ENCODE measurements around the gene NXPE3.

NXPE3 gene

DNA sequence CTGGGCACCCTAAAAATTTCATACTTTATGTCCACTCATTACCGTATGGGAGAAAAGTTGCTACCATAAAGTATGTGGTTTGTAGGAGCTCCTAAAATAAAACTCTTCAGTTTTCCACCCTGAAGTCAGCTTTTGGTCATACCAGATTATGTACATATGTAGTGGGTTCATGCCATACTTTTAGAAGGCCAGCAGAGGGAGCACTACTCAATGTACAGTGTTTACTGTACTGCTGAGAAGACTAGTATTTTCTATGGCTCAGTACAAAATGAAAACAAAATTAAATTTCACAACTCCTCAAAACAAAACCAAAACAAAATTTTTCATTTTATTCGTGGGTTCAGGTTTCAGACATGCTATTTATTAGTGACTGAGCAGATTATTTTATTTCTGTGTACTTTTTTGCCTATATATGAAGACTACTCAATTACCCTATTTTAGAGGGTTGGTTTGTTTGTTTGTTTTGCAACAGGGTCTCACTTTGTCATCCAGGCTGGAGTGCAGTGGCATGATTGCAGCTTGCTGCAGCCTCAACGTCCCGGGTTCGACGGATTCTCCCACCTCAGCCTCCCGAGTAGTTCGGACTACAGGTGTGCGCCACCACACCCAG lies 24.3 kb downstream of the NXPE3 start:
- peak; percentile 57 for DNase-seq

DNA sequence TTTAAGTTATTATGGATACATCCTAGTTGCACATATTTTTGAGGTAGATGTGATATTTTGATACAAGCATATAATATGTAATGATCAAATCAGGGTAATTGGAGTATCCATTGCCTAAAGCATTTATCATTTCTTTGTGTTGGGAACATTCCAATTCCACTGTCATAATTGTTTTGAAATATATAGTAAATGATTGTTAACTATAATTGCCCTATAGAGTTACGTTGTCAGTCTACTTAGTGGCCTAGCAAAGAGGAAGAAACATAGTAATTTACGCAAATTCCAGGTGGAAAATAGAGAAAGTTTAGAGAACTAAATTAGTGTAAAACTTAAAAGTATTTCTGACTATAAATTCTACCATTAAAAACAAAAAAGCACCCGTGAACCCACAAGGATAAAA lies 24.9 kb downstream of the NXPE3 start:
- no peak for DNase-seq

DNA sequence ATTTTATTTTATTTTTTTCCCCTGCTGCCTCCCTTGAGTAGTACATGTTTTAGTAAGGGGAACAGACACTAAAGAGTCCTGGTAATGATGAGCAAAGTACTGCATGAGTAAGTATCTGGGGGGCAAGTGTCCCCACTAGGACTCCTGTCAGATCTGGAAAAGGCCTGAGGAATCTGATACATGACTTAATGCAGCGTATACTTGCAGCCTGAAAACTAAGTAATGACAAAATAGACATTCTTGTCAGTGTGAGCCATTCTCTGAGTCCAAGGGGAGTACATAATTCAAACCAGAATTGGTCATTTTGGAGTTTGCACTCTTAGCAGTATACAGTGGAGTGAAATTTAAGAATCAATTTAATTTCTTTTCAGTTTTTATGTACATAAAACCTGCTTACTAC lies 27.5 kb downstream of the NXPE3 start:
- DNase-seq, result no peak

DNA sequence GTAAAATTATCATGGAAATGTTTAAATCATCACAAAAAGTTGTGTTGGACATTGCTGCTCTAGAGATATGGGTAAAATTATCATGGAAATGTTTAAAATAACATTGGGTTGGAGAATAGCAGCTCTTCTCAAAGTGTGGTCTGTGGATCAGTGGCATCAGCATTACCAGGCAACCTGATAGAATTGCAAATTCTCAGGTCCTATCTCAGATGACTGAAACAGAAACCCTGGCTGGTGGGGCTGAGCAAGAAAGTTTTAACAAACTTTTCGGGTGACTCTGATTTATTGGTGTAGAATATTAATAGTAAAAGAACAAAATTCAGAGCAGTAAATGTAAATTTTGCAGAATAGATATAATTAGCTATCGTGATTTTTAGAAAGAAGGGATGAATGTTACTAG lies 28.9 kb downstream of the NXPE3 start:
- DNase-seq, result no peak

DNA sequence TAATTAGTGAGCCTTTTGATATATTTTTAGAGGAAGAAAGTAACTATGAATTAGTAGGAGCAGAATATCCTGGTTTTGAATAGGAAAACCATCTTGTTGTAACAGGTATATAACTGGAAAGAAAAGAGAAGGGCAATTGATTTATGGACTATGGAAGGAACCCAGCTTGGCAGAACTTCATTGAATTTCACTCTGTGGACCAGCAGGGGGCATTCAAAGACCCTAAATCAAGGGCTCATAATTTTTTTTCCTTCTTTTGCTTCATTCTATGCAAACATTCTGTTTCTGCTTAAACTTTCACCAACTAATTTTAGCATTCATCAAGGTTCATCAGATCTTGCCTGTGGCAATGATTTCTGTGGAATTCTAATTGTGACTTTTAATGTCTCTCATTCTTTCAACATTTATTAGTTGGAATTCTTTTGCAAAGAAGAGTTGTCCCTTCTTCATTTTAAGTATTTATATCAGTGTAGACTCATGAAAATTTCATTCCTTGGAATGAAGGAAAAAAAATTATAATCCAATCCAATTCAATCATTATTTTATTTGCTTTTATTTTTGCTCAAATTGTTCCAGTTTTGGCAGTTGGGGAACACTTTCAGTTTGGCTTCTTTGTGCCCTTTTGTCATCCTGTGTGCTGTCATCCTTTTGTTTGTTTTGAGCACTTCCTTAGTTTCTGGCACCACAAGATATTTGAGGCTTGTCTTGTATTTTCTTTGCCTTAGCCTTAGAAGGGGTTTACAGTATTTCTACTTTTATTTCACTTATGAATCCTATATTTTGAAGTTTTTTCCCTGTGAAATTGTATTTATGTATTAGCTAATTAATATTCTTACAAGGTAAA lies 30.4 kb downstream of the NXPE3 start:
- peak; percentile 41 for DNase-seq

DNA sequence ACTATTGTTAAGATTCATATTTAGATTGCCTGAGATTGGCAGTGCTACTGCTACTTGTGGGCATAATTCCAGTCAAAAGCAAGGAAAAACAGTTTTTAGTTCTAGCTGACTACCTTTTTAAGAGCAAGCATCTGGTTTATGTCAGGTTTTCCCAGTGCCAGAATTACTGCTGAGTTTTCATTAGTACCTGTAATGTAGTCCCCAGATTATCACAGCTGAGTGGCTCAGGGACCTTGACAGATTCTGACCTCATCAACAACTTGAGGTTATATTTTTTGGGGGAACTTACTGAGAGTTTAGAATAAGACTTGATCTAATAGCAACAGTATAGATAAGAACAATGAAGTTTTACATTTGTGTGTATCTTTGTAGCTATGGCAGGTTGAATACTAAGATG lies 31.0 kb downstream of the NXPE3 start:
- DNase-seq, result no peak

DNA sequence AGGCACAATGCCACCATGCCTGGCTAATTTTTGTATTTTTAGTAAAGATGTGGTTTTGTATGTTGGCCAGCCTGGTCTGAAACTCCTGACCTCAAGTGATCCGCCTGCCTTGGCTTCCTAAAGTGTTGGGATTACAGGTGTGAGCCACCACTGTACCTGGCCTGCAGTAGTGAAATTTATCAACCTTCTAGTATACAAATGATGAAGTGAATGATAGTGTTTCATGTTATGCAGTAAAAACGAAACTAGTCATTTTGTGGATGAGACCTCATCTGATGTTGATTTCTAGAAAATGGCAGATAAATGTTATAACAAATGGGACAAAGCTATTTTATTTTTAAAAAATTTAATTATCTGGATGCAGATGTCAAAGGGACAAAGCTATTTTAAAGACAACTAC lies 32.9 kb downstream of the NXPE3 start:
- DNase-seq, result no peak

DNA sequence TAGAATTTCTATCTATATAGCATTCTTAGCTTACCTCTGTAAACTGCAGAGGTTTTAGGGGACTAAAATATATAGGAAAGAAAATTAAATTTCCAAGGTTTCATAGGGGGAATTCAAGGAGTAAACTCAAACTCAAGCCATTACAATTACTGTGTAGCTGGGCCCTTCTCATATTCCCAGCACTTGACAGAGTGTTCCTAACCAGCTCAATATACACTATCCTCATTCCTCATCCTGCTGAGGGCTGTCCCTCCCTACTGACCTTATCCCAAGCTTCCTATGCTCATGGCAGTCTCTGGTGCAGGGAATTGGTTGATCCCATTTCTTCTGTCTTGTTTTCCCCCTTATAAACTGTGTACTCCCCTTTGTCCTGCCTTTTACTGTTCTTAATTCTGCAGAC lies 33.9 kb downstream of the NXPE3 start:
- DNase-seq, result no peak

DNA sequence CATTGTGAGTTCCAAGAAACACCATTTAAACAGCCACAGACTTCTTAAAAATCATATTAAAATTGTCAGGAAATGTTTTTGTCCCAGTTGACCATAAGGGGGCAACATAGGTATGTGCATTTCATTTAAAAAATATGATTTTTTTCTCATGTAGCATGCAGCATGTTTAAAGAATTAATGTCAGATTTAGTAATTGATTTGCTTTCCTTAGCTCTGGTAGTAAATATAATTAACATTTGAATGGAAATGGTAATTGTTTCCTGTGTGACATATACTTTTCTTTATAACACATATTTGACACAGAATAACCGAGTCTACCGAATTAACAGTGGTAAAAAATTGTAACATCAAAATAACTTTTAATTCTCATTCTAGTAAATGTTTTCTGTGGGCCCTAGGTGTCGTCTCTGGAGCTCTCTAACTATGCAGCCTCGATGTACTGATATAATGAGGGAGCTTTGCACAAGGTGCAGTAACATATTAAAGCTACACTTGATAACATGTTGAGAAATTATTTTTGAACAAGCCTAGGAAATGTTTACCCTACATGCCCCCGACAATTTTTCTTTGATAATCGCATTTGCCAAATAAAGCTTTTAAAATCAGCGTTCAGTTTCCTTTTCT lies 34.9 kb downstream of the NXPE3 start:
- DNase-seq, result no peak

DNA sequence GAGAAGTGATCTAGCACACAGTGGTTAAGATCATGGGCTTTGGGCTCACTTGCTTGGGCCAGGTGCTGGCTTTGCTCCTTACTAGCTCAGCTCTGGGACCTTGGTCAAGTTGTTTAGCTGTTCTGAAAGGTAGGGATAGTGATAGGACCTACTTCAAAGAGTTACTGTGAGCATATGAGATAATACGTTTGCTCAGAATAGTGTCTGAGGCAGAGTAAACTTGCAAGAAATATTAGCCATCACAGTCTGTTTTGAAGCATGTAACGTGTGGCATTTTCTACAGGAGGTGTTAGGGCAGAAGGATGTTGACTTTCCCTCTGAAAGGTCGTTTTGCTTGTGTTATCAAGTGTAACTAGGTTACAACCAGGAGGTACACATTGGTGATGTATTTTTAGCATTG lies 35.8 kb downstream of the NXPE3 start:
- no peak for DNase-seq

DNA sequence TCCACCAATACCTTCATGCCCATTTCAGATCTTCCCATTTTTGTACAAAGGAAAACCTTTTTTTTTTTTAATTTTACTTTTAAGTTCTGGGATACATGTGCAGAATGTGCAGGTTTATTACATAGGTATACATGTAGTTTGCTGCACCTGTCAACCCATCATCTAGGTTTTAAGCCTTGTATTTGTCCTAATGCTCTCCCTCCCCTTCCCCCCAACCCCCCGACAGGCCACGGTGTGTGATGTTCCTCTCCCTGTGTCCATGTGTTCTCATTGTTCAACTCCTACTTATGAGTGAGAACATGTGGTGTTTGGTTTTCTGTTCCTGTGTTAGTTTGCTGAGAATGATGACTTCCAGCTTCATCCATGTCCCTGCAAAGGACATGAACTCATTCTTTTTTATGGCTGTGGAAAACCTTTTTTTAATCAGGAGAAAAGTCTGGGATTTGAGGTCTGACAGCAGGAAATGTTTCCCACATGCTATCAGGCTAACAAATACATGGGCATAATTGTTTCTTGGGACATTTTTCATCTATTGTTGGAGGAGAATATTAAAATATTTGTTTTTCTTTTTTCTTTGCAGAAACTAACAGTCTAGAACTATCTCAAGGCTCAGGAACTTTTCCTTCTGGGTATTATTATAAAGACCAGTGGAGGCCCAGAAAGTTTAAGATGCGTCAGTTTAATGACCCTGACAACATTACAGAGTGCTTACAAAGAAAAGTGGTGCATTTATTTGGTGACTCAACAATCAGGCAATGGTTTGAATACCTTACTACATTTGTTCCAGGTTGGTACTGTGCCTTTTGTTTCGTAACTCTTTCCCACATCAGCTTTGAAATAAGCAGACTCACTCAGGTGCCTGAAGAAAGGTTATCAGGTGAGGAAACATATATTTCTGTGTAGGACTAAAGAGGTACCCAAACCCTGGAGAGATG lies 37.5 kb downstream of the NXPE3 start:
- no peak for DNase-seq

DNA sequence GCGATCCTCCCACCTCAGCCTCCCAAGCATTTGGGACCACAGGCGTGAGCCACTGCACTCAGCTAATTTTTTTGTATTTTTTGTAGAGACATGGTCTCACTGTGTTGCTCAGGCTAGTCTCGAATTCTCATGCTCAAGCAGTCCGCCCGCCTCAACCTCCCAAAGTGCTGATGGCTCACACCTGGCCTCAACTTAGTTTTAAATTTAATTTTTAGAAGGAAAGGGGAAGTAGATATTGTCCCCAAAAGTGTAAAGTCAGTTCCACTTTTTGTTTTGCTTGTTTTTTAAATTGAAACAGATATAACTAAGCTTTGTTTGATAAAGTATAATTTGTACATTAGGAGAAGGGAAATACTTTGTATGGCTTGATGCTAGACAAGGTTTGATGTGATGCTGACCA lies 39.0 kb downstream of the NXPE3 start:
- DNase-seq, result no peak

DNA sequence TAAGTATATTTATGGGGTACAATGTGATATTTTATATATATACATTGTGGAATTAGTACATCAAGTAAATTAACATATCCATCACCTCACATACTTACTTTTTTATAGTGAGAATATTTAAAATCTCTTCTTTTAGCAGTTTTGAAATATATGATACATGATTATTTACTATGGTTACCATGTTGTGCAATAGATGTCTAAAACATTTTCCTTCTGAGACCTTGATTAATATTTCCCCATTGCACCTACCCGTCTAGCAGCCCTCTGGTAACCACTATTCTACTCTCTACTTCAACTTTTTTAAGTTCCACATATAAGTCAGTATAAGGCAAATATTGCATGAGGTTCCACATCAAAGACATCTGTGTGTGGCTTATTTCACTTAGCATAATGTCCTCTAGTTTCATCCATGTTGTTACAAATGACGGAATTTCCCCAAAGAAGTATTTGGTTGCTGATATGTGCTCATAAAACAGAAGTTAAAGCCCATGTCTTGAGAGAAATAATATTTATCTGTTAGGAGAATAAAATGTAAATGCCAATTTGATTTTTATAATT lies 40.7 kb downstream of the NXPE3 start:
- DNase-seq, result no peak

DNA sequence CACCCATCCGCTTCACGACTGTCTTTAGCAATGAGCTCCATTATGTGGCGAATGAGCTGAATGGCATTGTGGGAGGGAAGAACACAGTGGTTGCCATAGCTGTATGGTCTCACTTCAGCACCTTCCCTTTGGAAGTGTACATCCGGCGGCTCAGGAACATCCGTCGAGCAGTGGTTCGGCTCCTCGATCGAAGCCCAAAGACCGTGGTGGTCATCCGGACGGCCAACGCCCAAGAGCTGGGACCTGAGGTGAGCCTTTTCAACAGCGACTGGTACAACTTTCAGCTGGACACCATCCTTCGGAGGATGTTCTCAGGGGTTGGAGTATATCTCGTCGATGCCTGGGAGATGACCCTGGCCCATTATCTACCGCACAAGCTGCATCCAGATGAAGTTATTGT lies 42.5 kb downstream of the NXPE3 start:
- DNase-seq, result no peak

DNA sequence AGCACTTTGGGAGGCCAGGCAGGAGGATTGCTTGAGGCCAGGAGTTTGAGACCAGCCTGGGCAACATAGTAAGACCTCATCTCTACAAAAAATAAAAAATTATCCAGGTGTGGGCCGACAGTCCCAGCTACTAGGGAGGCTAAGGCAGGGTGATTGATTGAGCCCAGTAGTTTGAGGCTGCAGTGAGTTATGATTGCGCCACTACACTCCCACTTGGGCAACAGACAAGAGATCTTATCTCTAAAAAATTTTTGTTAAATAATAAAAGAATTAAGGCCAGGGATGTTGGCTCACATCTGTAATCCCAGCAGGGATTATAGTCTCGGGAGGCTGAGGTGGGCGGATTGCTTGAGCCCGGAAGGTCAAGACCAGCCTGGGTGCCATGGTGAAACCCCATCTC lies 44.5 kb downstream of the NXPE3 start:
- DNase-seq, result no peak

DNA sequence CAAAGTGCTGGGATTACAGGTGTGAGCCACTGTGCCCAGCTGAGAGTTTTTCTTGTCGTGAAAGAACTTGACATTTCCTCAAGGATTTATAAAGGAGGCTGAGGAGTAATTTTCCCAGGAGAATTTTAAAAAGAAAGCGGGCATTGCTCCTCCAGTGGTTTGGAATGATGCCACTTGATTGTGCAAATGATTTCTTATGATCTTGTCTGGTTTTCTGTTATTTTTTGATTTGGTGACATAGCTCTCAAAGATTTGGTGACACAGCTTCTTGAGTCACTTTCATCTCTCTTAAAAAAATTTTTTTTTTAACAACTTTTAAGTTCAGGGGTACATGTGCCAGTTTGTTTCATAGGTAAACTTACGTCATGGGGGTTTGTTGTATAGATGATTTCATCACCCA lies 45.7 kb downstream of the NXPE3 start:
- no peak for DNase-seq

DNA sequence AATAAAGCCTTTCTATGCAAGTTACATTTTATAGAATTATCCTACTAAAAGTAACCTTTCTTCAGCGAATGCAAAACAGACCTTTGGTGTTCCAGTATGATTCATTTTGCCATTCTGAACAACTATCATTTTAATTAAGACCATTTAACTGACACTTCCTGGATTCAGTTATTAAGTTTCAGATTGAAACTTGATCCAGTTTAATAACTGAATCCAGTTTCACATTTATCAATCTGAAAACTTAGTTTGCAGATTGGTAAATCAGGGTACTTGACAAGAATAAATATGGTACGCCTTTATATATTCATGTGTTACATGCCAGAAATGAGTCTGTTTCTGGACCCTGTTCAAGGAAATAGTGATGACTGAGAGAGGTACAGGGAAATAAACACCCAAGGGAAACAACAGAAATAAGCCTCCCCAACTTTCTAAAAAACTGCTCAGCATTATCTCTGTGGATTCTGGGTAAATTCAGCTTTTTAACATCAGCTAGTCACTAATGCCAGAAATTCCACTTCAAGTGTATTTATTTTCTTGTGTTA lies 47.0 kb downstream of the NXPE3 start:
- no peak for DNase-seq

DNA sequence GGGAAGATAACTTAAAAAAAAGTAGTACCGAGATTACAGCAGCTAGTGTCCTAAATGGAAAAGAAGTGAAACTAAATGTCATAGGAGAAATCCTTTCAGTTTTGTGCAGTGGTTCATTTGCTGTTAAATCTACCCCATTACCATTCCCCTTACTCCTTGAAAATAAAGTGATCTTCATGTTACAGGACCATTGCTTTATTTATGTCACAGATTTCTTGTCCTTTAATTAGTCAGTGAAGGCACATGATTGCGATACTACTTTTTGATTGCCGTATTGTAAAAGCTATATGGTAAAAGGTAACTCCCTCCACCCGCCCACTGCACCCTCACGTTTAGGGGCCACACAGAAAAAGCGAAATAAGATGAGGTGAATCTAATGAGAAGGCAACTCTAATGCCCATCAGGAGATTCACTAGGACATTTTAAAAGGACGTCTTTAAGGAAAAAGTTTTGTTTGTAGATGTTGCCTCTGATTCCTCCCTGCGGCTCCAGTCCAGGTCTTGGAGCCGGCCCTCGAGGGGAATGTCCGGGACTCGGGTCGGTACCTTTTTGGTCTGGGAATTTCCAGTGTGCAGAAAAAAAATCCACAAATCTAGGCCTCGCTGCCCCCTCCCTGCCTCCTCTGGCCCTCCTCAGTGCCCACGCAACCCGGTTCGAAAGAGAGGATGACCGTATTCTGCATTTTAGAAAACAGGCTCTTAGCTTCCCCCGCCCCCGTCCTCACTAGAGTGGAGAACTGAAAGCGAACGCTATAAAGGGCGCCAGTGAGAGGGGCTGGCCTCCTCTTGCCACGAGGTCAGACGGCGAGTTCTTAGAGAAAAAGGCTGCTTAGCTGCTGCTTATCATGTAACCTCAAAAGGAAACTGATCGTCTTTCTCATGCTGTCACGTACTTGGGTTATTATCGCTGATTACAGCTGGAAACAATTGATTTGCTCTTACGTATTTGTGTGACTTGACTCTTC lies 48.5 kb downstream of the NXPE3 start:
- DNase-seq, result peak; percentile 76

DNA sequence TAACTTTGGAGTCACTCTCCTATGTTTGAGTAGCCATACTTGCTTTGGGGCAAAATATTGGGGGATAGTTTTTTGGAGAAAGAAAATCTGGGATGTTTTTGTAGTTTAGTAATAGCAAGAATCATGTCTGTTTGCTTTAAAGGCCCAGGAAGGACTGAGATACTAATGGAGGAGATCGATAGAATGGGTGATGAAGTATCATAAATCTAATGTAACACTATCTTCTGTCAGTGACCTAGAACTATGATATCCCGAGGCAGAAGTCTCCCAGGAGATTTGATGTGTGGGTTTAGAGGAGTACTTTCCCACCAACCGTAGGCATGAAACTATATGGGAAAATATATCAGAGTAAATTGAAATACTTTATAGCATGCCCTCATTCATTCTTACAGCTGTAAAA lies 49.3 kb downstream of the NXPE3 start:
- DNase-seq, result no peak

DNA sequence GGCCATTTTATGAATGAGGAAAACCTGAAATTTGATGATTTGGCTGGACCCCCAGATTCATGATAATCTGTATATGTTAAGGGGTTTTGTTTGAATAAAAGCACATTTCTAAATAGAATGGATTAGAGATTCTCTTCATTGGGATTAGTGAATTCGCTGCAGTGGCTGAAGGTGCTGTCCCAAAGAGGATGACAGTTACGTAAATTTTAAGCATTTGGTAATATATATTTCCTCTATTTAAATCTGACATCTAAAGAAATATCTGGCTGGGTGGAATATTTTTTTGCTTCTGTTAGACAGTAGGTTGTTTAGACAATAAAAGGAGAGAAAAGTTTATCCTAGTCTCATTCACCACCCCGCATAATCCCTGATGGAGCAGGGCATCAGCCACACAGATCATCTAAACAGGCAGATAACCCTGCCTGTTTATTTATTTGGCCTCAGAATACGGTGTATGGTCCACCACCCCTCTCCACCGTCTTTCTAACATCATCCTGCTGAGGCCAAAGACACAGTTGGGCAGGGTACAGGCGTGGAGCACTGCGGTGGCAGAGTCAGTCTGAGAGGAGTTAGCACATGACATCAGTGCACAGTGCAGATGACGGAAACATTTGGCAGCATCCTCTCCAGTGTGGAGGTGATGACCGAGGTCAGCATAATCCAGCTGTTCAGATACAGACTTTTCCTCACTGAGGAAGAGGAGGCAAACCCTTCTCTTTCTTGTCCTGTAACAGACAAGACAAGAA lies 49.9 kb downstream of the NXPE3 start:
- DNase-seq, result peak; percentile 26

DNA sequence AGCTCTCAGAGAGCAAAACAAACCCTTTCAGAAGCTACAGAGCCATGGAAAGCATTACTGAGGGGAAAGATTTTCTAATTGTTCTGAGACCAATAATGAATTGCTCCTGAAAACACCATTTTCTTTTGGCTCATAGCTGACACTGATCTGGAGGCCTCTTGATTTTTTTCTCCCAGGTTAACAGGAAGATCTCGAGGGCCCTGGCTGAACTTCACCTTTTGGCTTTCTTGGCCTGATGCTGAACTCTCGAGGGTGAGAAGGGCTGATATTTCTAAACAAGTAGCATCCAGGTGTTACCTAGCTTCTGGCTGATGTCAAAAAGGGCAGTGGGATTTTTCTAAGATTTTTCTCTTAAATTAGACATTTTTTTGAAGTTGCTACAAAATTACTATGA lies 50.4 kb downstream of the NXPE3 start:
- DNase-seq, result no peak
